ENCODE data around the gene COL19A1.

Gene COL19A1

GRCh38 chr6:69883551-69883950, 17.2 kb downstream of the COL19A1 start:
- Histone ChIP-seq H3K36me3 (replicated peaks; ENCODE audit: insufficient read depth, low read length) (no peaks in the 10 kb centered on the region), H3K4me1 (ENCODE audit: low read length) (no peaks in the 10 kb centered on the region), H3K79me2 (ENCODE audit: low read length) (no peaks in the 10 kb centered on the region), H3K9ac (ENCODE audit: low read length) (no peak overlapping the region), H2AFZ (ENCODE audit: low read length) (no peak overlapping the region), H4K20me1 (ENCODE audit: insufficient read depth, low read length) (no peaks in the 10 kb centered on the region), H3K27ac (ENCODE audit: low read length) (no peak overlapping the region), H3K4me3 (ENCODE audit: low read length) (no peak overlapping the region), H3F3A (ENCODE audit: insufficient read depth, low read length) (no peaks in the 10 kb centered on the region), H3K9me3 (replicated peaks; ENCODE audit: insufficient read depth, low read length) (no peaks in the 10 kb centered on the region), H3K9me2 (replicated peaks; ENCODE audit: insufficient read depth, low read length) (no peaks in the 10 kb centered on the region), H3K27me3 (replicated peaks; ENCODE audit: insufficient read depth, low read length) (no peaks in the 10 kb centered on the region), H3K4me2 (ENCODE audit: low read depth, low read length) (no peak overlapping the region)
- DNase-seq = no peak
- TF ChIP-seq CTCF (IDR thresholded peaks at IDR 0.05; ENCODE audit: low read length) = no peak
- no peak for TF ChIP-seq EZH2 (optimal IDR thresholded peaks at IDR 0.05; ENCODE audit: low read depth, low read length)
- no peak for TF ChIP-seq EZH2phosphoT487 (IDR thresholded peaks at IDR 0.05; ENCODE audit: low read length)

DNA sequence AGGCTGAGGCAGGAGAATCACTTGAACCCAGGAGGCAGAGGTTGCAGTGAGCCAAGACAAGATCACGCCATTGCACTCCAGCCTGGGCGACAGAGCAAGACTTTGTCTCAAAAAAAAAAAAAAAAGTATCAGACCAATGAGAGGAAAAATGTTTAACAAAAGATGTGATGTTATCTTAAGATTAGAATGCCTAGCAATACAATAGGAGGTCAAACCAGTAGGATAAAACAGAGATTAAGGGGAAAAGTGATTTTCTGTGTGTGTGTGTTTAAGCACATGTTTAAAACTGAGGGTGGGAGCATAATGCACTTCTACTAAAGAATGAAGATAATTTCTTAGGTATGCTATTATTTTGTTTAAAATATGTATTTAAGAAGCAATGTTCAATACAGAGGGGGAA, 17.9 kb downstream of the COL19A1 start:
- no peak for DNase-seq
- Histone ChIP-seq H2AFZ (ENCODE audit: low read length) (no peak overlapping the region), H3K36me3 (replicated peaks; ENCODE audit: insufficient read depth, low read length) (no peaks in the 10 kb centered on the region), H3K27ac (ENCODE audit: low read length) (no peak overlapping the region), H3K4me1 (ENCODE audit: low read length) (no peaks in the 10 kb centered on the region), H3K9me2 (replicated peaks; ENCODE audit: insufficient read depth, low read length) (no peaks in the 10 kb centered on the region), H3K9ac (ENCODE audit: low read length) (no peak overlapping the region), H3K79me2 (ENCODE audit: low read length) (no peaks in the 10 kb centered on the region), H3K4me3 (ENCODE audit: low read length) (no peak overlapping the region), H4K20me1 (ENCODE audit: insufficient read depth, low read length) (no peaks in the 10 kb centered on the region), H3K27me3 (replicated peaks; ENCODE audit: insufficient read depth, low read length) (no peaks in the 10 kb centered on the region), H3K9me3 (replicated peaks; ENCODE audit: insufficient read depth, low read length) (no peaks in the 10 kb centered on the region), H3F3A (ENCODE audit: insufficient read depth, low read length) (no peaks in the 10 kb centered on the region), H3K4me2 (ENCODE audit: low read depth, low read length) (no peak overlapping the region)
- TF ChIP-seq CTCF (IDR thresholded peaks at IDR 0.05; ENCODE audit: low read length) = no peak
- no peak for TF ChIP-seq EZH2 (optimal IDR thresholded peaks at IDR 0.05; ENCODE audit: low read depth, low read length)
- no peak for TF ChIP-seq EZH2phosphoT487 (IDR thresholded peaks at IDR 0.05; ENCODE audit: low read length)

- TF ChIP-seq EZH2phosphoT487 (IDR thresholded peaks at IDR 0.05; ENCODE audit: low read length) (no peak), CTCF (IDR thresholded peaks at IDR 0.05; ENCODE audit: low read length) (no peak), EZH2 (optimal IDR thresholded peaks at IDR 0.05; ENCODE audit: low read depth, low read length) (no peak)
- Histone ChIP-seq H2AFZ (ENCODE audit: low read length) (no peak overlapping the region), H4K20me1 (ENCODE audit: insufficient read depth, low read length) (no peaks in the 10 kb centered on the region), H3K4me1 (ENCODE audit: low read length) (no peaks in the 10 kb centered on the region), H3K4me3 (ENCODE audit: low read length) (no peak overlapping the region), H3K27me3 (replicated peaks; ENCODE audit: insufficient read depth, low read length) (no peaks in the 10 kb centered on the region), H3K27ac (ENCODE audit: low read length) (no peak overlapping the region), H3K9ac (ENCODE audit: low read length) (no peak overlapping the region), H3K4me2 (ENCODE audit: low read depth, low read length) (no peak overlapping the region), H3K79me2 (ENCODE audit: low read length) (no peaks in the 10 kb centered on the region), H3K9me3 (replicated peaks; ENCODE audit: insufficient read depth, low read length) (no peaks in the 10 kb centered on the region), H3K36me3 (replicated peaks; ENCODE audit: insufficient read depth, low read length) (no peaks in the 10 kb centered on the region), H3K9me2 (replicated peaks; ENCODE audit: insufficient read depth, low read length) (no peaks in the 10 kb centered on the region), H3F3A (ENCODE audit: insufficient read depth, low read length) (no peaks in the 10 kb centered on the region)
- DNase-seq = peak; percentile 34
Observed at GRCh38 chr6:69887026-69887425, 20.7 kb downstream of the COL19A1 start.

All from MM.1S (cell line).